K562 (cell line): ENCODE measurements around the gene RBM4B. TPM values are rescaled to one million over a fixed set of nuclear protein-coding genes. Genes with fewer than 3 reads are reported as not detected.

ENCODE experiments used
- ATAC-seq: fragments of 200-7000 bp; cut with Tn5 transposase; 3 replicates; pipeline ENCODE4 v1.9.1; 2020; ENCODE audit warnings: moderate library complexity
- Bru-seq: library from RNA; stranded (reverse); fragments of 400-500 nt; gene quantifications from one replicate; lab custom pipeline; 2021; lab: Mats Ljungman, UMichigan
- BruChase-seq, 2 experiments: library from RNA; stranded (reverse); fragments of 400-500 nt; gene quantifications; one replicate each; lab custom pipeline; 2021; lab: Mats Ljungman, UMichigan
- BruUV-seq: library from RNA; stranded (reverse); fragments of 400-500 nt; replicated peaks from 2 replicates; lab custom pipeline; 2021; lab: Mats Ljungman, UMichigan
- CTCF ChIA-PET: fragments of 300-600 bp; formaldehyde crosslinking; extraction: SDS; loops from one replicate; lab custom pipeline; 2021; ENCODE audit warnings: low intra/inter-chr PET ratio; lab: Yijun Ruan, JAX
- POLR2A ChIA-PET: fragments of 300-600, 350-650 bp; sonication (Branson Sonifier 250); formaldehyde crosslinking; extraction: SDS; loops from one replicate; lab custom pipeline; 2021; ENCODE audit warnings: antibody characterized with exemption, inconsistent platforms; lab: Yijun Ruan, JAX
- DNase-seq, 4 experiments: peaks; one replicate each; pipeline versions ENCODE4 v3.0.0 to v3.0.0-alpha.2; 2011 to 2018; ENCODE audit warnings: low spot score in 3 of 4, mixed read lengths in 3 of 4; ENCODE audit errors: extremely low read depth in 1 of 4
- FAIRE-seq: peaks from 2 replicates; lab custom pipeline; 2011; peaks lifted over from hg19 to GRCh38; lab: Jason Lieb, UNC
- H2AFZ ChIP-seq: 2 replicates; pipeline ENCODE4 v1.6.0; 2011; ENCODE audit warnings: low read depth, low read length, control low read depth, inconsistent platforms
- H3K27ac ChIP-seq: fragments of 200-600 bp; 3 replicates; pipeline ENCODE4 v1.8.0; 2011; ENCODE audit warnings: low read depth, mild to moderate bottlenecking, control low read depth, inconsistent platforms, low read length, moderate library complexity, mixed read lengths; ENCODE audit errors: extremely low read depth
- H3K27me3 ChIP-seq, 2 experiments: fragments of 300-600 bp in 1 of 2; 2 replicates in 1 of 2; 3 replicates in 1 of 2; pipeline versions ENCODE4 v1.6.0 to v1.8.0; 2011; ENCODE audit warnings: inconsistent platforms in 2 of 2, low read length in 2 of 2, mild to moderate bottlenecking in 1 of 2, mixed read lengths in 1 of 2, moderate library complexity in 1 of 2; ENCODE audit not compliant: control insufficient read depth in 2 of 2, insufficient read depth in 2 of 2
- H3K36me3 ChIP-seq: fragments of 300-600 bp; 3 replicates; pipeline ENCODE4 v1.8.0; 2011; ENCODE audit warnings: mild to moderate bottlenecking, low read length, inconsistent platforms; ENCODE audit not compliant: control insufficient read depth, insufficient read depth
- H3K4me1 ChIP-seq, 2 experiments: fragments of 200-600 bp in 1 of 2; replicated peaks in 1 of 2; 2 replicates in 1 of 2; 3 replicates in 1 of 2; pipeline versions ENCODE4 v1.5.1 to v1.8.0; 2011; ENCODE audit warnings: inconsistent platforms in 2 of 2, low read length in 2 of 2, mild to moderate bottlenecking in 1 of 2, mixed read lengths in 1 of 2, moderate library complexity in 1 of 2; ENCODE audit not compliant: control insufficient read depth in 2 of 2, insufficient read depth in 2 of 2
- H3K4me2 ChIP-seq: 2 replicates; pipeline ENCODE4 v1.6.1; 2011; ENCODE audit warnings: low read length, control low read depth, inconsistent platforms, mixed read lengths; ENCODE audit not compliant: insufficient read depth
- H3K4me3 ChIP-seq: fragments of 200-600 bp; sonication (generic), shearing (Covaris generic); 2 replicates; pipeline ENCODE4 v1.5.1; 2016; ENCODE audit warnings: control low read depth, inconsistent platforms
- H3K79me2 ChIP-seq: fragments of 200-600 bp; 3 replicates; pipeline ENCODE4 v1.8.0; 2011; ENCODE audit warnings: low read length, inconsistent platforms; ENCODE audit not compliant: control insufficient read depth, insufficient read depth
- H3K9ac ChIP-seq, 2 experiments: 2 replicates each; pipeline versions ENCODE4 v1.6.0 to v1.6.1; 2011; ENCODE audit warnings: low read depth in 2 of 2, low read length in 2 of 2, control low read depth in 1 of 2, inconsistent platforms in 1 of 2, mild to moderate bottlenecking in 1 of 2, mixed read lengths in 1 of 2; ENCODE audit not compliant: insufficient read depth in 1 of 2
- H3K9me1 ChIP-seq: one replicate; pipeline ENCODE4 v1.6.0; 2011; ENCODE audit warnings: inconsistent platforms, mild to moderate bottlenecking, low read length, moderate library complexity; ENCODE audit not compliant: control insufficient read depth, insufficient read depth
- H3K9me3 ChIP-seq: replicated peaks from 2 replicates; pipeline ENCODE4 v1.5.1; 2011; ENCODE audit warnings: low read depth, low read length, inconsistent platforms; ENCODE audit not compliant: control insufficient read depth, insufficient read depth
- H4K20me1 ChIP-seq: replicated peaks from 2 replicates; pipeline ENCODE4 v1.6.1; 2011; ENCODE audit warnings: low read length, inconsistent platforms, mixed read lengths; ENCODE audit not compliant: control insufficient read depth, insufficient read depth
- CBX1 ChIP-seq: sonication (generic); IDR thresholded peaks from 2 replicates; pipeline ENCODE4 v1.6.1; 2016; ENCODE audit warnings: antibody characterized with exemption, low read depth, mild to moderate bottlenecking
- EGR1 ChIP-seq: fragments of 450-650 bp; conservative IDR thresholded peaks from 2 replicates; pipeline ENCODE4 v1.6.1; 2017; ENCODE audit warnings: mild to moderate bottlenecking
- FOSL1 ChIP-seq: fragments of 200-800 bp; sonication (Bioruptor generic); conservative IDR thresholded peaks from 2 replicates; pipeline ENCODE4 v1.6.1; 2016; ENCODE audit warnings: missing genetic modification characterization, missing compliant biosample characterization
- RAD51 ChIP-seq: fragments of 450-650 bp; IDR thresholded peaks from 2 replicates; pipeline ENCODE4 v1.7.1; 2016; ENCODE audit warnings: low read depth, mild to moderate bottlenecking, borderline replicate concordance
- RNF2 ChIP-seq: sonication (generic); IDR thresholded peaks from 2 replicates; pipeline ENCODE4 v1.6.1; 2016
- RNF219 ChIP-seq: fragments of 250-450 bp; sonication (Bioruptor Pico); IDR thresholded peaks from 2 replicates; pipeline ENCODE4 v1.5.0; 2022; ENCODE audit warnings: mild to moderate bottlenecking
- ZBTB7A ChIP-seq: IDR thresholded peaks from 2 replicates; pipeline ENCODE4 v1.6.1; 2011; ENCODE audit warnings: low read depth, mild to moderate bottlenecking, low read length, moderate library complexity, borderline replicate concordance; ENCODE audit not compliant: control insufficient read depth
- ZC3H11A ChIP-seq: IDR thresholded peaks from 2 replicates; pipeline ENCODE4 v1.6.1; 2012; ENCODE audit warnings: low read depth, low read length, improper control_type of control experiment
- WGBS: fragments of 100-300 bp; shearing (Covaris generic); methylation state at CpG from one replicate; pipeline ENCODE4 v1.1.6; 2016; ENCODE audit warnings: low coverage, mixed read lengths; ENCODE audit not compliant: insufficient coverage; ENCODE audit errors: missing lambda C conversion rate; 5-methylcytosine and 5-hydroxymethylcytosine counted together
- in situ Hi-C: fragments of 300-500 bp; cut with MboI; formaldehyde crosslinking; loops from 4 replicates; pipeline ENCODE4 v1.15.0; 2018; ENCODE audit warnings: inconsistent platforms, mixed read lengths
- intact Hi-C: fragments of 100-400 bp; cut with micrococcal nuclease; formaldehyde crosslinking; loops from 2 replicates; pipeline ENCODE4 v1.14.2; 2022
- long read RNA-seq, 3 experiments: library from polyadenylated mRNA in 2 of 3; library from RNA in 1 of 3; unstranded in 2 of 3; stranded (forward) in 1 of 3; transcript quantifications; one replicate each; pipeline ENCODE4 v2.0.0, GENCODE V29; 2019 to 2022
- polyA minus RNA-seq, 3 experiments: library from RNA; depleted of rRNA, polyadenylated mRNA; stranded (reverse); fragments of >200 nt; gene quantifications; 2 replicates each; pipeline ENCODE4 v1.2.3, GENCODE V29; 2011
- polyA plus RNA-seq, 8 experiments: library from polyadenylated mRNA; depleted of rRNA in 4 of 8; stranded (reverse) in 5 of 8; unstranded in 3 of 8; fragments of >200 nt; fragmentation: Nextera tagmentation in 2 of 8; fragmentation: Illumina TruSeq in 1 of 8; extraction: Ambion mirVana in 2 of 8; extraction: Trizol in 1 of 8; gene quantifications; 2 replicates each; pipeline versions ENCODE4 v1.2.1 to v1.2.3, GENCODE V29; 2011 to 2014; ENCODE audit warnings: inconsistent platforms in 1 of 8, missing spikeins in 1 of 8
- total RNA-seq, 7 experiments: library from RNA; depleted of rRNA in 6 of 7; stranded (reverse); fragments of >200 nt in 6 of 7; fragmentation: Illumina TruSeq in 2 of 7; extraction: Trizol in 2 of 7; gene quantifications; 2 replicates each; pipeline versions ENCODE4 v1.2.1 to v1.2.3, GENCODE V29; 2011 to 2021; ENCODE audit warnings: low replicate concordance in 1 of 7
- TF ChIP-seq, protein P1 (sequence below), 2 experiments: fragments of 250-450 bp in 1 of 2; fragments of 450-650 bp in 1 of 2; sonication (Bioruptor Pico) in 1 of 2; IDR thresholded peaks; 2 replicates each; pipeline versions ENCODE4 v1.6.1 to v1.8.0; 2016 to 2021; ENCODE audit warnings: mild to moderate bottlenecking in 2 of 2, moderate library complexity in 2 of 2, missing compliant biosample characterization in 1 of 2, missing genetic modification characterization in 1 of 2

The RBM4B gene, protein sequence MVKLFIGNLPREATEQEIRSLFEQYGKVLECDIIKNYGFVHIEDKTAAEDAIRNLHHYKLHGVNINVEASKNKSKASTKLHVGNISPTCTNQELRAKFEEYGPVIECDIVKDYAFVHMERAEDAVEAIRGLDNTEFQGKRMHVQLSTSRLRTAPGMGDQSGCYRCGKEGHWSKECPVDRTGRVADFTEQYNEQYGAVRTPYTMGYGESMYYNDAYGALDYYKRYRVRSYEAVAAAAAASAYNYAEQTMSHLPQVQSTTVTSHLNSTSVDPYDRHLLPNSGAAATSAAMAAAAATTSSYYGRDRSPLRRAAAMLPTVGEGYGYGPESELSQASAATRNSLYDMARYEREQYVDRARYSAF
- 71.9 and 81.9 TPM in 2 replicates for total RNA-seq (2011; cell fraction: chromatin; rRNA removed; ENCODE audit: low replicate concordance)
- total RNA-seq (2011; cell fraction: nucleolus; rRNA removed) = 44.4 and 49.7 TPM in 2 replicates
- total RNA-seq (2011; cell fraction: nucleoplasm; rRNA removed) = 60.9 and 75.6 TPM in 2 replicates
- total RNA-seq (2014; rRNA removed) (14.6 and 16.1 TPM in 2 replicates), total RNA-seq (2014; rRNA removed; fragmentation: Illumina TruSeq; extraction: Trizol) (18.8 and 19.9 TPM in 2 replicates), total RNA-seq (2015; rRNA removed; fragmentation: Illumina TruSeq; extraction: Trizol) (23.3 and 23.8 TPM in 2 replicates), total RNA-seq (2021) (16.9 and 17.8 TPM in 2 replicates), polyA plus RNA-seq (2011; rRNA removed) (39.5 and 39.9 TPM in 2 replicates), polyA plus RNA-seq (2014; fragmentation: Illumina TruSeq; extraction: Trizol) (22.4 and 23.7 TPM in 2 replicates), polyA plus RNA-seq (2014; fragmentation: Nextera tagmentation; extraction: Ambion mirVana) (10 to 100 TPM; 29.7 to 32.3 TPM), polyA plus RNA-seq (2014; rRNA removed) (31.7 and 33.0 TPM in 2 replicates), polyA minus RNA-seq (2011; rRNA and poly(A)+ RNA removed) (25.3 and 29.5 TPM in 2 replicates), Bru-seq, nascent RNA (percentile 76 among the genes with signal in this experiment), BruChase-seq, experiment 1, labeled RNA remaining after a 2-hour chase (percentile 77 among the genes with signal in this experiment), BruChase-seq, experiment 2, labeled RNA remaining after a 6-hour chase (percentile 76 among the genes with signal in this experiment)
- 21.2 and 30.5 TPM in 2 replicates for polyA plus RNA-seq (2011; cell fraction: cytosol; rRNA removed)
- polyA plus RNA-seq (2011; cell fraction: nucleus; rRNA removed) = 108 and 136 TPM in 2 replicates
- 19.0 and 22.8 TPM in 2 replicates for polyA plus RNA-seq (2012)
- 7.0 and 8.5 TPM in 2 replicates for polyA minus RNA-seq (2011; cell fraction: cytosol; rRNA and poly(A)+ RNA removed)
- polyA minus RNA-seq (2011; cell fraction: nucleus; rRNA and poly(A)+ RNA removed) = 18.6 and 29.1 TPM in 2 replicates
- long read RNA-seq, experiment 1, transcript RBM4B-201 (4 exons, 1,840 nt) = minor isoform, 11 of 45 reads
- long read RNA-seq, experiment 1, transcript RBM4B-206 (2 exons, 1,646 nt) = major isoform, 14 of 45 reads
- long read RNA-seq, experiment 1, partial matches to known transcripts = 3 of 45 reads
- long read RNA-seq, experiment 1, other reads (novel, unspliced or antisense) = 17 of 45 reads
- long read RNA-seq, experiment 2, transcript RBM4B-201 (4 exons, 1,840 nt) = major isoform, 5 of 15 reads
- long read RNA-seq, experiment 2, partial matches to known transcripts = 0 of 15 reads
- long read RNA-seq, experiment 2, other reads (novel, unspliced or antisense) = 5 of 15 reads
- long read RNA-seq, experiment 3, transcript RBM4B-206 (2 exons, 1,646 nt) = major isoform, 5 of 11 reads
- long read RNA-seq, experiment 3, partial matches to known transcripts = 1 of 11 reads
- long read RNA-seq, experiment 3, other reads (novel, unspliced or antisense) = 1 of 11 reads

DNA sequence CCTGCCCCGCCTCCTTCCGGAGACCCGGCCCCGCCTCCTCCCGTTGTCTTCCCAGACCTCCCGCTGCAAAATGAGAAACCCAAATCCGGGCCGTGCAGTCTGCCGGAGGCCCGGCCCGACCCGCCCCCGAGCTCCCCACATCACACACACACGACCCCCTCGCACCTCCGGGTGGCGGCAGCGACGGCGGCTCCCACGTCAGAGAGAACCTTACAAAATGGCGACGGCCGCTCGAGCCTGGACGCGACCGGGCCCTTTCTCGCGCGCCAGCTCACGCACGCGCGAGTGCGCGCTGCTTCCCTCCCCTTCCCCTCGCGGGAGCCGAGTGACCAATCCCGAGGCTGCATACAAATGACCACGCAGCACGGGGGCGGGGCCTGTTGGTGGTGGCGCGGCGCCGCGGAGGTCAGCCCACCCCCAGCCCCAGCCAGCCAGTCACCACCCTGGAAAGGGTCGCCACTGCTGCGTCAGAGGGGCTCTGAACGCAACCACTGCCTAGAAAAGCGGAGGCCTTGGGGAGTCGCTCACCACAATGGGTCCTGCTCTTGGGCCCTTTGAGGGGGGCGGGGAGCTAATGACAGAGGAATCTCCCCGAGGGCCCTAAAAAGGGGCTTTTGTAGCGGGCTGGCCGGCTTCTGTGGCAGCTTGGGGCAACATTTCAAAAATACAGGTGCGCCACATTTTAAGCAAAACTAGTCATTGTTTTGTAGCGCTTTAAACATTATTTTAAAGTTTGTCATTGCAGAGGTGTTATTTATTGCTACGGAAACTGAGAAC lies at the start of gene RBM4B:
Gene RBM4B, minus strand, starts transcription at position 289 of the 777 bp plus-strand sequence. CDS start 808 bp downstream, outside the sequence.
- Histone ChIP-seq H3K9me1 (no peaks in the 10 kb centered on the region), H3K4me3 (peak within 1 kb of the TSS; percentile 59), H3K79me2 (peaks cover 40% of the 10 kb centered on the region), H3K9me3 (no peaks in the 10 kb centered on the region), H2AFZ (peak within 1 kb of the TSS; percentile 94), H3K4me2 (peak within 1 kb of the TSS; percentile 94), H3K27me3 (no peaks in the 10 kb centered on the region), H3K27ac (peak within 1 kb of the TSS; percentile 93), H3K4me1 (peaks cover 21 to 31% of the 10 kb centered on the region in 2 experiments; a peak in 4 of 5 replicates), H4K20me1 (no peaks in the 10 kb centered on the region), H3K36me3 (peaks cover 20% of the 10 kb centered on the region), H3K9ac (peak within 1 kb of the TSS; percentile 90 to 94)
- ChIA-PET CTCF (interaction anchor here (0.9 to 5.0 kb wide), 7 partner anchors 99 to 365 kb away, joined by 3 to 139 read pairs (median 5); no protein-coding TSS in a partner anchor), POLR2A (interaction anchor here (0.5 to 2.4 kb wide), 40 partner anchors 8 to 365 kb away, joined by 3 to 18 read pairs (median 4); partner anchors contain the start of genes ACTN3, DPP3, RBM4 and ZDHHC24)
- DNase-seq (peak; percentile 98 to 99 (median 98)), FAIRE-seq (peak; percentile 92), ATAC-seq (peak; percentile 97)
- WGBS = under 1% methylated on average over 49 of the region's 61 CpGs
- no TSS peak for BruUV-seq
- intact Hi-C loops (loop anchor here (1.0 to 5.0 kb wide), 6 partner anchors 85 to 269 kb away; partner anchors contain the start of genes CCDC87, CCS, DPP3 and MRPL11), in situ Hi-C loops (no loop called here)
- peak; percentile 91 for TF ChIP-seq ZBTB7A
- peak; percentile 81; the same call in 1 of the 2 replicates for TF ChIP-seq CBX1
- TF ChIP-seq EGR1 = peak; percentile 63
- 0 out of 2 replicates have a peak, but pooled peaks have one; percentile 28 for TF ChIP-seq ZC3H11A
- no peak for TF ChIP-seq RNF219 (CRISPR knock-in tag)
- 0 out of 2 replicates have a peak, but pooled peaks have one; percentile 71 for TF ChIP-seq FOSL1 (tag)
- TF ChIP-seq, protein P1, sequence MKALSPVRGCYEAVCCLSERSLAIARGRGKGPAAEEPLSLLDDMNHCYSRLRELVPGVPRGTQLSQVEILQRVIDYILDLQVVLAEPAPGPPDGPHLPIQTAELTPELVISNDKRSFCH (CRISPR knock-in tag; IDR thresholded peaks at IDR 0.05) = no peak
- TF ChIP-seq, protein P1 (tag; IDR thresholded peaks at IDR 0.05) = no peak
- no peak for TF ChIP-seq RNF2
- no peak for TF ChIP-seq RAD51
